Lower leg skin (tissue), 4 donors: ENCODE results near the gene MINK1. TPM values are rescaled to one million over a fixed set of nuclear protein-coding genes. Genes with fewer than 3 reads are reported as not detected.

Experiments used
- DNase-seq, 2 donors: peaks; one replicate each; pipeline ENCODE4 v3.0.0-alpha.2; 2019; ENCODE audit warnings: low spot score in 2 of 2
- H3K4me3 ChIP-seq: fragments of 200-600 bp; sonication (generic); 2 replicates; pipeline ENCODE4 v1.5.1; 2017; ENCODE audit warnings: mild to moderate bottlenecking, low read depth; ENCODE audit not compliant: poor library complexity, severe bottlenecking
- POLR2A ChIP-seq, 2 donors: fragments of 450-650 bp; IDR thresholded peaks; one replicate each; pipeline ENCODE4 v1.6.1; 2016 to 2017; ENCODE audit warnings: antibody characterized with exemption in 2 of 2, mild to moderate bottlenecking in 1 of 2, moderate library complexity in 1 of 2
- WGBS, 2 donors: methylation state at CpG; one replicate each; pipeline ENCODE4 v1.1.5; 2018; 5-methylcytosine and 5-hydroxymethylcytosine counted together
- intact Hi-C: fragments of 100-400 bp; cut with DNase I; formaldehyde crosslinking; loops from one replicate; pipeline ENCODE4 v1.15.0; 2023; ENCODE audit warnings: low total_unique reads
- total RNA-seq, 4 donors: library from RNA; depleted of rRNA; stranded (reverse); fragments of >200 nt; gene quantifications; one replicate each; pipeline ENCODE4 v1.1.0, GENCODE V29; 2016
- TF ChIP-seq, protein P1 (sequence below), 3 donors: fragments of 450-650 bp; IDR thresholded peaks; one replicate each; pipeline ENCODE4 v1.5.1; 2016; ENCODE audit warnings: antibody characterized with exemption in 3 of 3, mild to moderate bottlenecking in 3 of 3, moderate library complexity in 2 of 3

Gene MINK1
- total RNA-seq, 4 donors from 2014 or later: 128 to 208 (median 140) TPM

GRCh38 chr17:4846635-4847390, 13.7 kb downstream of the MINK1 start:
- no peak for DNase-seq
- intact Hi-C loops: no loop called here
- H3K4me3 ChIP-seq: no peak overlapping the region
- WGBS, 2 donors: 82 to 92% methylated on average over 13 of the region's 13 CpGs
- no peak for TF ChIP-seq POLR2A (IDR thresholded peaks at IDR 0.05)

DNA sequence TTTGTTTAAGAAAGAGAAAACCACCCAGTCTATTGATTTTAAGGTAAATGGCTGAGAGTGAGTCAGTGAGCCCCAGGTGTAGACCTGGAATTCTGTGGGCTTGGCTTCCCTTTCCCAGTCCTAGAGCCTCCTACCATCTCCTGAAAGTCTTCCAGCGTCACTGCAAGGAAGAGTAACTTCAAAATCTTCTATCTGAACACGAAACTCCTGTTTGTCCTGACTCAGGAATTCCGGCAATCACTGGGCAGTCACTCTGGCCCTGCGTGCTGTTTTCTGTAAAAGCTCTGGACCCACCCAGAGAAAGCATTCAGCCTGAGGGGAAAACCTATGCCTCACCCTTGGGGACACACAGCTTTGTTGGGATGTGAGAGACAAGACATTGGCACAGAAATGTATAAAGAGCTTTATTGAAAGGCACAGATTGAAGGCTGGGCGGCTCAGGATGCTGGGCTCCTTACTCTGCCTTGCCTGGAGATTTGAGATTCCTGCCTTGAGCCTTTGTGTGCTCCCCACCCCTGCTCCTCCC, 15.9 kb downstream of the MINK1 start:
- TF ChIP-seq POLR2A (IDR thresholded peaks at IDR 0.05): no peak
- TF ChIP-seq, protein P1, sequence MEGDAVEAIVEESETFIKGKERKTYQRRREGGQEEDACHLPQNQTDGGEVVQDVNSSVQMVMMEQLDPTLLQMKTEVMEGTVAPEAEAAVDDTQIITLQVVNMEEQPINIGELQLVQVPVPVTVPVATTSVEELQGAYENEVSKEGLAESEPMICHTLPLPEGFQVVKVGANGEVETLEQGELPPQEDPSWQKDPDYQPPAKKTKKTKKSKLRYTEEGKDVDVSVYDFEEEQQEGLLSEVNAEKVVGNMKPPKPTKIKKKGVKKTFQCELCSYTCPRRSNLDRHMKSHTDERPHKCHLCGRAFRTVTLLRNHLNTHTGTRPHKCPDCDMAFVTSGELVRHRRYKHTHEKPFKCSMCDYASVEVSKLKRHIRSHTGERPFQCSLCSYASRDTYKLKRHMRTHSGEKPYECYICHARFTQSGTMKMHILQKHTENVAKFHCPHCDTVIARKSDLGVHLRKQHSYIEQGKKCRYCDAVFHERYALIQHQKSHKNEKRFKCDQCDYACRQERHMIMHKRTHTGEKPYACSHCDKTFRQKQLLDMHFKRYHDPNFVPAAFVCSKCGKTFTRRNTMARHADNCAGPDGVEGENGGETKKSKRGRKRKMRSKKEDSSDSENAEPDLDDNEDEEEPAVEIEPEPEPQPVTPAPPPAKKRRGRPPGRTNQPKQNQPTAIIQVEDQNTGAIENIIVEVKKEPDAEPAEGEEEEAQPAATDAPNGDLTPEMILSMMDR (IDR thresholded peaks at IDR 0.05): no peak
- intact Hi-C loops: no loop called here
- 25 to 52% methylated on average over 5 of the region's 5 CpGs for WGBS, 2 donors
- DNase-seq: no peak
- no peak overlapping the region for H3K4me3 ChIP-seq

DNA sequence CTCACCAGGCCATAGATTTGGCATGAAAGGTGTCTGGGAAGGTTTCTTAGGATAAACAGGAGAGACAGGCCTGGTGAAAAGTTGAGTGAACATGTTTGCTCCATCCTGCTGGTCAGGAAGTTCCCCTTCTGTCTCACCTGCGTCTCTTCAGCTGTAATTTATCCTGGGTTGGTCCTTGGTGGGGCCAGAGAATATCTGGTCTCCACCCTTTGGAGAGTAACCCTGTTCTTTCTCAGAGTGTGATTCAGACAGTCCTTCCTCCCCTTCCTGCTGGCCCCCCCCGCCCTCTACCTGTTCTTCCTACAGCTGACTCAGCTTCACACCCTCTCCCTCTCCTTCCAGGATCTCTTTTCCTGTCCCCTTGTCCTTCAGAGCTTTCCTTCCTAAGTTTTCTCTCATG, 17.1 kb downstream of the MINK1 start:
- TF ChIP-seq POLR2A (IDR thresholded peaks at IDR 0.05): no peak
- TF ChIP-seq, protein P1 (IDR thresholded peaks at IDR 0.05): no peak
- no peak overlapping the region for H3K4me3 ChIP-seq
- 45 to 72% methylated on average over 2 of the region's 2 CpGs for WGBS, 2 donors
- intact Hi-C loops: no loop called here
- no peak for DNase-seq

GRCh38 chr17:4851084-4851483, 17.9 kb downstream of the MINK1 start:
- DNase-seq: no peak
- intact Hi-C loops: no loop called here
- TF ChIP-seq POLR2A (IDR thresholded peaks at IDR 0.05): no peak
- TF ChIP-seq, protein P1 (IDR thresholded peaks at IDR 0.05): no peak
- WGBS, 2 donors: 64 to 67% methylated on average over 3 of the region's 3 CpGs
- no peak overlapping the region for H3K4me3 ChIP-seq

- no peak for TF ChIP-seq POLR2A (IDR thresholded peaks at IDR 0.05)
- TF ChIP-seq, protein P1 (IDR thresholded peaks at IDR 0.05): no peak
- DNase-seq: no peak
- intact Hi-C loops: no loop called here
- no peak overlapping the region for H3K4me3 ChIP-seq
Measured at GRCh38 chr17:4852567-4853207, 19.5 kb downstream of the MINK1 start.

DNA sequence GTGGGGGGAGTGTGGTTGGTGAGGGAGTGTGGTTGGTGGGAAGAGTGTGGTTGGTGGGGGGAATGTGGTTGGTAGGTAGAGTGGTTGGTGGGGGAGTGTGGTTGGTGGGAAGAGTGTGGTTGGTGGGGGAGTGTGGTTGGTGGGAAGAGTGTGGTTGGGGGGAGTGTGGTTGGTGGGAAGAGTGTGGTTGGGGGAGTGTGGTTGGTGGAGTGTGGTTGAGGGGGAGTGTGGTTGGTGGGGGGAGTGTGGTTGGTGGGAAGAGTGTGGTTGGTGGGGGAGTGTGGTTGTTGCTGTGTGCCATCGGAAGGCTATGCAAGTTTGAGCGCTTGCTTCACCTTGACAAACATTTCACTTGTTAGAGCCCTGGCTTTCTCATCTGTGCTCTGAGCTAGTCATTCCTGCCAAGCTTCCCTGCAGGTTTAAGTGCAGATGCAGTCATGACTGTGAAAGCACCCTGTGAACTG, 20.1 kb downstream of the MINK1 start:
- 38 to 64% methylated on average over 2 of the region's 2 CpGs for WGBS, 2 donors
- no peak overlapping the region for H3K4me3 ChIP-seq
- DNase-seq: no peak
- intact Hi-C loops: no loop called here
- TF ChIP-seq POLR2A (IDR thresholded peaks at IDR 0.05): no peak
- TF ChIP-seq, protein P1 (IDR thresholded peaks at IDR 0.05): no peak
